K562 (cell line): ENCODE results near the gene THAP8. TPM values are rescaled to one million over a fixed set of nuclear protein-coding genes. Genes with fewer than 3 reads are reported as not detected.
A peak's percentile ranks its signal among the peaks of the same experiment; 100 is the strongest.

Experiments used
- ATAC-seq: fragments of 200-7000 bp; cut with Tn5 transposase; 3 replicates; pipeline ENCODE4 v1.9.1; 2020; ENCODE audit warnings: moderate library complexity
- BruUV-seq: library from RNA; stranded (reverse); fragments of 400-500 nt; replicated peaks from 2 replicates; lab custom pipeline; 2021; lab: Mats Ljungman, UMichigan
- CTCF ChIA-PET: fragments of 300-600 bp; formaldehyde crosslinking; extraction: SDS; loops from one replicate; lab custom pipeline; 2021; ENCODE audit warnings: low intra/inter-chr PET ratio; lab: Yijun Ruan, JAX
- POLR2A ChIA-PET: fragments of 300-600, 350-650 bp; sonication (Branson Sonifier 250); formaldehyde crosslinking; extraction: SDS; loops from one replicate; lab custom pipeline; 2021; ENCODE audit warnings: antibody characterized with exemption, inconsistent platforms; lab: Yijun Ruan, JAX
- DNase-seq, 4 experiments: peaks; one replicate each; pipeline versions ENCODE4 v3.0.0 to v3.0.0-alpha.2; 2011 to 2018; ENCODE audit warnings: low spot score in 3 of 4, mixed read lengths in 3 of 4; ENCODE audit errors: extremely low read depth in 1 of 4
- FAIRE-seq: peaks from 2 replicates; lab custom pipeline; 2011; peaks lifted over from hg19 to GRCh38; lab: Jason Lieb, UNC
- H2AFZ ChIP-seq: 2 replicates; pipeline ENCODE4 v1.6.0; 2011; ENCODE audit warnings: low read depth, low read length, control low read depth, inconsistent platforms
- H3K27ac ChIP-seq: fragments of 200-600 bp; 3 replicates; pipeline ENCODE4 v1.8.0; 2011; ENCODE audit warnings: low read depth, mild to moderate bottlenecking, control low read depth, inconsistent platforms, low read length, moderate library complexity, mixed read lengths; ENCODE audit errors: extremely low read depth
- H3K27me3 ChIP-seq, 2 experiments: fragments of 300-600 bp in 1 of 2; 2 replicates in 1 of 2; 3 replicates in 1 of 2; pipeline versions ENCODE4 v1.6.0 to v1.8.0; 2011; ENCODE audit warnings: inconsistent platforms in 2 of 2, low read length in 2 of 2, mild to moderate bottlenecking in 1 of 2, mixed read lengths in 1 of 2, moderate library complexity in 1 of 2; ENCODE audit not compliant: control insufficient read depth in 2 of 2, insufficient read depth in 2 of 2
- H3K36me3 ChIP-seq: fragments of 300-600 bp; 3 replicates; pipeline ENCODE4 v1.8.0; 2011; ENCODE audit warnings: mild to moderate bottlenecking, low read length, inconsistent platforms; ENCODE audit not compliant: control insufficient read depth, insufficient read depth
- H3K4me1 ChIP-seq, 2 experiments: fragments of 200-600 bp in 1 of 2; replicated peaks in 1 of 2; 2 replicates in 1 of 2; 3 replicates in 1 of 2; pipeline versions ENCODE4 v1.5.1 to v1.8.0; 2011; ENCODE audit warnings: inconsistent platforms in 2 of 2, low read length in 2 of 2, mild to moderate bottlenecking in 1 of 2, mixed read lengths in 1 of 2, moderate library complexity in 1 of 2; ENCODE audit not compliant: control insufficient read depth in 2 of 2, insufficient read depth in 2 of 2
- H3K4me2 ChIP-seq: 2 replicates; pipeline ENCODE4 v1.6.1; 2011; ENCODE audit warnings: low read length, control low read depth, inconsistent platforms, mixed read lengths; ENCODE audit not compliant: insufficient read depth
- H3K4me3 ChIP-seq: fragments of 200-600 bp; sonication (generic), shearing (Covaris generic); 2 replicates; pipeline ENCODE4 v1.5.1; 2016; ENCODE audit warnings: control low read depth, inconsistent platforms
- H3K79me2 ChIP-seq: fragments of 200-600 bp; 3 replicates; pipeline ENCODE4 v1.8.0; 2011; ENCODE audit warnings: low read length, inconsistent platforms; ENCODE audit not compliant: control insufficient read depth, insufficient read depth
- H3K9ac ChIP-seq, 2 experiments: 2 replicates each; pipeline versions ENCODE4 v1.6.0 to v1.6.1; 2011; ENCODE audit warnings: low read depth in 2 of 2, low read length in 2 of 2, control low read depth in 1 of 2, inconsistent platforms in 1 of 2, mild to moderate bottlenecking in 1 of 2, mixed read lengths in 1 of 2; ENCODE audit not compliant: insufficient read depth in 1 of 2
- H3K9me1 ChIP-seq: one replicate; pipeline ENCODE4 v1.6.0; 2011; ENCODE audit warnings: inconsistent platforms, mild to moderate bottlenecking, low read length, moderate library complexity; ENCODE audit not compliant: control insufficient read depth, insufficient read depth
- H3K9me3 ChIP-seq: replicated peaks from 2 replicates; pipeline ENCODE4 v1.5.1; 2011; ENCODE audit warnings: low read depth, low read length, inconsistent platforms; ENCODE audit not compliant: control insufficient read depth, insufficient read depth
- H4K20me1 ChIP-seq: replicated peaks from 2 replicates; pipeline ENCODE4 v1.6.1; 2011; ENCODE audit warnings: low read length, inconsistent platforms, mixed read lengths; ENCODE audit not compliant: control insufficient read depth, insufficient read depth
- GTF2B ChIP-seq: IDR thresholded peaks from 2 replicates; pipeline ENCODE4 v1.6.1; 2011; ENCODE audit not compliant: insufficient read length; ENCODE audit errors: extremely low read depth
- MEIS2 ChIP-seq: fragments of 450-650 bp; IDR thresholded peaks from 2 replicates; pipeline ENCODE4 v1.6.1; 2014; ENCODE audit warnings: mild to moderate bottlenecking; ENCODE audit not compliant: partially characterized antibody
- PBX2 ChIP-seq, 2 experiments: IDR thresholded peaks in 1 of 2; conservative IDR thresholded peaks in 1 of 2; 2 replicates each; pipeline ENCODE4 v1.6.1; 2016; ENCODE audit warnings: low read depth in 2 of 2, mild to moderate bottlenecking in 1 of 2, missing compliant biosample characterization in 1 of 2, missing genetic modification characterization in 1 of 2, moderate library complexity in 1 of 2
- ZNF134 ChIP-seq: fragments of 250-450 bp; sonication (Bioruptor Pico); conservative IDR thresholded peaks from 2 replicates; pipeline ENCODE4 v1.4.0; 2020
- ZNF175 ChIP-seq: fragments of 200-800 bp; sonication (Bioruptor generic); IDR thresholded peaks from 2 replicates; pipeline ENCODE4 v1.6.1; 2016; ENCODE audit warnings: low read depth, mild to moderate bottlenecking, missing genetic modification characterization, missing compliant biosample characterization
- ZNF75A ChIP-seq: fragments of 450-650 bp; formaldehyde crosslinking; IDR thresholded peaks from 2 replicates; pipeline ENCODE4 v1.4.0; 2020; ENCODE audit warnings: mild to moderate bottlenecking
- WGBS: fragments of 100-300 bp; shearing (Covaris generic); methylation state at CpG from one replicate; pipeline ENCODE4 v1.1.6; 2016; ENCODE audit warnings: low coverage, mixed read lengths; ENCODE audit not compliant: insufficient coverage; ENCODE audit errors: missing lambda C conversion rate; 5-methylcytosine and 5-hydroxymethylcytosine counted together
- in situ Hi-C: fragments of 300-500 bp; cut with MboI; formaldehyde crosslinking; loops from 4 replicates; pipeline ENCODE4 v1.15.0; 2018; ENCODE audit warnings: inconsistent platforms, mixed read lengths
- intact Hi-C: fragments of 100-400 bp; cut with micrococcal nuclease; formaldehyde crosslinking; loops from 2 replicates; pipeline ENCODE4 v1.14.2; 2022
- polyA plus RNA-seq, 8 experiments: library from polyadenylated mRNA; depleted of rRNA in 4 of 8; stranded (reverse) in 5 of 8; unstranded in 3 of 8; fragments of >200 nt; fragmentation: Nextera tagmentation in 2 of 8; fragmentation: Illumina TruSeq in 1 of 8; extraction: Ambion mirVana in 2 of 8; extraction: Trizol in 1 of 8; gene quantifications; 2 replicates each; pipeline versions ENCODE4 v1.2.1 to v1.2.3, GENCODE V29; 2011 to 2014; ENCODE audit warnings: inconsistent platforms in 1 of 8, missing spikeins in 1 of 8
- total RNA-seq, 7 experiments: library from RNA; depleted of rRNA in 6 of 7; stranded (reverse); fragments of >200 nt in 6 of 7; fragmentation: Illumina TruSeq in 2 of 7; extraction: Trizol in 2 of 7; gene quantifications; 2 replicates each; pipeline versions ENCODE4 v1.2.1 to v1.2.3, GENCODE V29; 2011 to 2021; ENCODE audit warnings: low replicate concordance in 1 of 7
- TF ChIP-seq, protein P1 (sequence below): sonication (generic); formaldehyde crosslinking; IDR thresholded peaks from 2 replicates; pipeline ENCODE4 v1.8.1; 2022; ENCODE audit warnings: missing genetic modification reagents
- TF ChIP-seq, protein P2 (sequence below): fragments of 250-450 bp; sonication (Bioruptor Pico); IDR thresholded peaks from 2 replicates; pipeline ENCODE4 v1.4.0; 2020; ENCODE audit warnings: mild to moderate bottlenecking, moderate library complexity

Gene THAP8
- total and polyA plus RNA-seq, 9 of the 15 experiments (the other 6 are each of a cell fraction or from before 2014, with no cell fraction given) = 0.11 to 2.0 (median 0.94) TPM

- TF ChIP-seq PBX2 (CRISPR knock-in tag; IDR thresholded peaks at IDR 0.05; ENCODE audit: low read depth) (peak; percentile 58), PBX2 (tag; conservative IDR thresholded peaks at IDR 0.05; ENCODE audit: low read depth) (peak; percentile 74), MEIS2 (peak; percentile 87)
These were observed 19.2 kb upstream of the THAP8 start (continued) for GRCh38 chr19:36073121-36073876.

DNA sequence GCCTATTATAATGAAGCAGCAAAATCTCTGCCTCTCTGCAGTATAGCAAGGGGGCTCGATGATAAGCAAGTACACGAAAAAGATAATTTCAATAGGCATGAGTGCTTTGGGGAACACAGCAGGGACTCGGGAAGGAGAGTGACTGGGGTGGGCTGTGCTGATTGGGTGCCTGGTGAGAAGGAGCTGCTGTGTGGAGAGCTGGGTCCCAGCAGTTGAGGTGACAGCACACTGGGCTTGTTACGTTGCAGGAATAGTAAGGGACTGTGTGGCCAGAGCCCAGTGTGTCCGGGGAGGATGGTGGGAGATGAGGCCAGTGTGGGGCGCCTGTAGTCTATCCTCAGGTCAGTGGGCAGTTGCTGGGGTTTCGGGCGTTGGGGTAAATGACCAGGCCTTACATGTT lies 18.0 kb upstream of the THAP8 start:
- no peak overlapping the region for H3K27ac ChIP-seq
- no peak for FAIRE-seq
- POLR2A ChIA-PET = interaction anchor here (0.6 to 2.1 kb wide), 3 partner anchors 10 to 12 kb away, joined by 3 to 6 read pairs (median 3); no protein-coding TSS in a partner anchor

More for the DNA sequence above, 18.0 kb upstream of the THAP8 start:
- H3K4me1 ChIP-seq = peaks cover 0 to 12% of the 10 kb centered on the region in 2 experiments; a peak in 3 of 5 replicates
- no peaks in the 10 kb centered on the region for H3K9me3 ChIP-seq
- peaks cover 74% of the 10 kb centered on the region; the same call in 2 of the 3 replicates for H3K36me3 ChIP-seq
- H3K79me2 ChIP-seq = no peaks in the 10 kb centered on the region
- no TSS peak for BruUV-seq
- no peak overlapping the region for H3K4me2 ChIP-seq
- ATAC-seq = no peak
- WGBS = 92% methylated on average over 8 of the region's 8 CpGs
- in situ Hi-C loops = no loop called here
- no peaks in the 10 kb centered on the region for H3K9me1 ChIP-seq
- H3K27me3 ChIP-seq = no peaks in the 10 kb centered on the region; a peak in 1 of 5 replicates
- TF ChIP-seq ZNF75A (CRISPR knock-in tag) = no peak
- TF ChIP-seq, protein P1, sequence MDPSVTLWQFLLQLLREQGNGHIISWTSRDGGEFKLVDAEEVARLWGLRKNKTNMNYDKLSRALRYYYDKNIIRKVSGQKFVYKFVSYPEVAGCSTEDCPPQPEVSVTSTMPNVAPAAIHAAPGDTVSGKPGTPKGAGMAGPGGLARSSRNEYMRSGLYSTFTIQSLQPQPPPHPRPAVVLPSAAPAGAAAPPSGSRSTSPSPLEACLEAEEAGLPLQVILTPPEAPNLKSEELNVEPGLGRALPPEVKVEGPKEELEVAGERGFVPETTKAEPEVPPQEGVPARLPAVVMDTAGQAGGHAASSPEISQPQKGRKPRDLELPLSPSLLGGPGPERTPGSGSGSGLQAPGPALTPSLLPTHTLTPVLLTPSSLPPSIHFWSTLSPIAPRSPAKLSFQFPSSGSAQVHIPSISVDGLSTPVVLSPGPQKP = no peak
- TF ChIP-seq ZNF134 = no peak
- TF ChIP-seq, protein P2, sequence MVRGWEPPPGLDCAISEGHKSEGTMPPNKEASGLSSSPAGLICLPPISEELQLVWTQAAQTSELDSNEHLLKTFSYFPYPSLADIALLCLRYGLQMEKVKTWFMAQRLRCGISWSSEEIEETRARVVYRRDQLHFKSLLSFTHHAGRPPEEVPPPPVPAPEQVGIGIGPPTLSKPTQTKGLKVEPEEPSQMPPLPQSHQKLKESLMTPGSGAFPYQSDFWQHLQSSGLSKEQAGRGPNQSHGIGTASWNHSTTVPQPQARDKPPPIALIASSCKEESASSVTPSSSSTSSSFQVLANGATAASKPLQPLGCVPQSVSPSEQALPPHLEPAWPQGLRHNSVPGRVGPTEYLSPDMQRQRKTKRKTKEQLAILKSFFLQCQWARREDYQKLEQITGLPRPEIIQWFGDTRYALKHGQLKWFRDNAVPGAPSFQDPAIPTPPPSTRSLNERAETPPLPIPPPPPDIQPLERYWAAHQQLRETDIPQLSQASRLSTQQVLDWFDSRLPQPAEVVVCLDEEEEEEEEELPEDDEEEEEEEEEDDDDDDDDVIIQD (CRISPR knock-in tag) = no peak
- no peak for TF ChIP-seq ZNF175
- TF ChIP-seq GTF2B = no peak
- H3K4me3 ChIP-seq = no peak overlapping the region
- H2AFZ ChIP-seq = no peak overlapping the region
- CTCF ChIA-PET = no interaction called here
- DNase-seq = no peak
- no peak overlapping the region for H3K9ac ChIP-seq
- no peaks in the 10 kb centered on the region; the same call in 1 of the 2 replicates for H4K20me1 ChIP-seq
- intact Hi-C loops = no loop called here
